SH-SY5Y (cell line): Measurements from ENCODE around the gene PROM2.

Experiments used
- GATA2 ChIP-seq: IDR thresholded peaks from 2 replicates; pipeline ENCODE4 v1.6.1; 2011; ENCODE audit warnings: mild to moderate bottlenecking, low read depth, low read length
- GATA3 ChIP-seq: IDR thresholded peaks from 2 replicates; pipeline ENCODE4 v1.6.1; 2011; ENCODE audit warnings: low read depth, mild to moderate bottlenecking, low read length, moderate library complexity

DNA sequence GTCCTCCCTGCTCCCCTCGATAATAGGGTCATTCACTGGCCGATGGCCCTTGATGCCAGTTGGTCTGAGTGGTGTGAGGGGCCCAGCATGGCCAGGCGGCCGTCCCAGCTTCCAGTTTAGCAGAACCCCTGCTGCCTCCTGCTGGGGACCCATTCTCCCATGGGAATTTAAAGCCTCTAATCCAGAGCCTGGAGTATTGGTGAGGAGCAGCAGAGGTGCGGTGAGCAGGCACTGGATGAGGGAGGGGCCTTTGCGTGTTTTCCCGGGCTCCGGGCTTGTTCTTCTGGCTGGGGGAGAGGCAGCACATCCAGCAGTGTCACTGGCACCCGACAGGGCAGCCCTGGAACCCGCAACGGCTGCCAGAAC lies 40.3 kb downstream of the PROM2 start:
- no peak for TF ChIP-seq GATA3
- TF ChIP-seq GATA2 = no peak
